ACC112 (cell line): ENCODE measurements around the gene ABHD17C.
A peak's percentile ranks its signal among the peaks of the same experiment; 100 is the strongest.

ENCODE experiments used
- H2AFZ ChIP-seq: fragments of 200-600 bp; sonication (generic); one replicate; pipeline ENCODE4 v1.6.0; 2017; ENCODE audit warnings: antibody characterized with exemption, low read length; ENCODE audit not compliant: unreplicated experiment
- H3K27ac ChIP-seq: fragments of 200-600 bp; sonication (generic); 2 replicates; pipeline ENCODE4 v1.5.1; 2014; ENCODE audit warnings: low read depth, mild to moderate bottlenecking, antibody characterized with exemption, low read length, moderate library complexity
- H3K27me3 ChIP-seq: fragments of 200-600 bp; sonication (generic); 2 replicates; pipeline ENCODE4 v1.6.1; 2014; ENCODE audit warnings: mild to moderate bottlenecking, antibody characterized with exemption, low read length, moderate library complexity, mixed read lengths; ENCODE audit not compliant: insufficient read depth
- H3K36me3 ChIP-seq: fragments of 200-600 bp; sonication (generic); 2 replicates; pipeline ENCODE4 v1.6.1; 2016; ENCODE audit warnings: mild to moderate bottlenecking, antibody characterized with exemption, low read length, moderate library complexity, mixed read lengths; ENCODE audit not compliant: insufficient read depth
- H3K4me1 ChIP-seq: fragments of 200-600 bp; sonication (generic); one replicate; pipeline ENCODE4 v1.6.1; 2016; ENCODE audit warnings: low read length, mixed read lengths; ENCODE audit not compliant: insufficient read depth, unreplicated experiment, control insufficient read depth
- H3K4me3 ChIP-seq: fragments of 200-600 bp; sonication (generic); 2 replicates; pipeline ENCODE4 v1.5.1; 2014; ENCODE audit warnings: mild to moderate bottlenecking, low read depth, low read length
- H3K79me2 ChIP-seq: fragments of 200-600 bp; sonication (generic); one replicate; pipeline ENCODE4 v1.6.0; 2016; ENCODE audit warnings: low read length; ENCODE audit not compliant: control insufficient read depth, unreplicated experiment, insufficient read depth

Gene ABHD17C

GRCh38 chr15:80730387-80730786, 35.3 kb downstream of the ABHD17C start:
- no peak overlapping the region for H3K4me3 ChIP-seq
- H3K27me3 ChIP-seq: no peaks in the 10 kb centered on the region
- H3K79me2 ChIP-seq: peaks cover 7% of the 10 kb centered on the region
- H3K27ac ChIP-seq: no peak overlapping the region
- no peak overlapping the region for H2AFZ ChIP-seq
- peaks cover 4% of the 10 kb centered on the region for H3K4me1 ChIP-seq
- no peaks in the 10 kb centered on the region for H3K36me3 ChIP-seq

- no peak overlapping the region for H3K27ac ChIP-seq
- H3K27me3 ChIP-seq: no peaks in the 10 kb centered on the region
- H2AFZ ChIP-seq: no peak overlapping the region
- peaks cover 4% of the 10 kb centered on the region for H3K4me1 ChIP-seq
- H3K36me3 ChIP-seq: no peaks in the 10 kb centered on the region
- no peak overlapping the region for H3K4me3 ChIP-seq
- peaks cover 7% of the 10 kb centered on the region for H3K79me2 ChIP-seq
Observed at GRCh38 chr15:80730926-80731325, 35.8 kb downstream of the ABHD17C start.

- Histone ChIP-seq H3K36me3 (no peaks in the 10 kb centered on the region), H3K79me2 (peaks cover 7% of the 10 kb centered on the region), H3K27ac (no peak overlapping the region), H3K27me3 (no peaks in the 10 kb centered on the region), H3K4me1 (peaks cover 4% of the 10 kb centered on the region), H3K4me3 (no peak overlapping the region), H2AFZ (no peak overlapping the region)
Observed at GRCh38 chr15:80732167-80732566, 37.1 kb downstream of the ABHD17C start.

GRCh38 chr15:80732818-80733217, 37.7 kb downstream of the ABHD17C start:
- H3K4me1 ChIP-seq: peaks cover 4% of the 10 kb centered on the region
- no peaks in the 10 kb centered on the region for H3K27me3 ChIP-seq
- peaks cover 7% of the 10 kb centered on the region for H3K79me2 ChIP-seq

DNA sequence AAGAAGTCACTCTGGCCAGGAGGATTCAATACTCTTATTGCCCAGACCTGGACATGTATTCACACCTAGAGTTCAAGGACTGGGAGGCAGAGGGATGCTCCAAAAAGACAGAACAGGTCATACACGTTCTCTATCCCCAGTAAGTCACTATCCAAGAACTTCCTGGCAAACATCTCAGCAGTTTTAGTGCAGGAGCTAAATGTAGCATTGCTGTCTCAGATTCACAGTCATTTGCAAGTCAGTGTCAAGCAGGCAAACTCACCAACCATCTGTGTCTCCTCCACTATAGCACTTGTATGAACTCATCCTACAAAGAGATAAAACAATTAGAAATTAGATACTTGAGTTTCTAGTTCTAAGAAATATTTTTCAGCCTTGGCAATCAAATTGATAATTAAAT, 38.4 kb downstream of the ABHD17C start:
- Histone ChIP-seq H3K4me1 (peaks cover 4% of the 10 kb centered on the region), H3K36me3 (no peaks in the 10 kb centered on the region), H3K79me2 (peaks cover 3% of the 10 kb centered on the region), H3K27ac (no peak overlapping the region), H3K27me3 (no peaks in the 10 kb centered on the region), H2AFZ (no peak overlapping the region), H3K4me3 (no peak overlapping the region)

More at GRCh38 chr15:80732818-80733217, 37.7 kb downstream of the ABHD17C start:
- Histone ChIP-seq H3K36me3 (no peaks in the 10 kb centered on the region), H3K27ac (no peak overlapping the region), H3K4me3 (no peak overlapping the region), H2AFZ (no peak overlapping the region)

- H3K27ac ChIP-seq: no peak overlapping the region
- H3K4me1 ChIP-seq: peaks cover 3% of the 10 kb centered on the region
- no peak overlapping the region for H2AFZ ChIP-seq
- H3K79me2 ChIP-seq: peaks cover 5% of the 10 kb centered on the region
- H3K27me3 ChIP-seq: no peaks in the 10 kb centered on the region
- no peak overlapping the region for H3K4me3 ChIP-seq
- no peaks in the 10 kb centered on the region for H3K36me3 ChIP-seq
Observed at GRCh38 chr15:80735344-80735743, 40.2 kb downstream of the ABHD17C start.

DNA sequence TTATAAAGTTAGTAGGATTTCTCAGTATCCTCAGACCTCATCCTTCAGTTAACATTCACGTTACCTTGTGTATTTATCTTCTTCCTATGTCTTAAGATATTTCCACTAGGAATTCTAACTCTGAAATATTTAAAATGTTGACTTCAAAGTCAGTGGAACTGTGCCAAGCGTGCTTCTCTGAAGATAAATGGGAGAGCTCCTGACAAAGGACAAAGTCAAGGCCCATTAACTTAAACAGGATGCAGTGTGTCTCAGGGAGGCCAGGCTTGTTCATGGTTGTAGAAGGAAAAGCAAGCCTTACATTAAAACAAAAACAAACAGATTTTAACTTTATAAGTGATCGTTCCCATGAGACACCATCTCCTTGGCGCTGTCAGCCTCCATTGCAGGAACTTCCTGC, 41.5 kb downstream of the ABHD17C start:
- Histone ChIP-seq H3K4me3 (no peak overlapping the region), H3K4me1 (no peaks in the 10 kb centered on the region), H2AFZ (no peak overlapping the region), H3K27me3 (no peaks in the 10 kb centered on the region), H3K36me3 (no peaks in the 10 kb centered on the region), H3K79me2 (peaks cover 2% of the 10 kb centered on the region), H3K27ac (no peak overlapping the region)

- Histone ChIP-seq H3K27me3 (no peaks in the 10 kb centered on the region), H2AFZ (no peak overlapping the region), H3K36me3 (no peaks in the 10 kb centered on the region), H3K27ac (no peak overlapping the region), H3K4me1 (peaks cover 7% of the 10 kb centered on the region), H3K4me3 (no peak overlapping the region), H3K79me2 (peaks cover 4% of the 10 kb centered on the region)
Observed at GRCh38 chr15:80739919-80740318, 44.8 kb downstream of the ABHD17C start.

GRCh38 chr15:80742081-80742480, 47.0 kb downstream of the ABHD17C start:
- no peaks in the 10 kb centered on the region for H3K36me3 ChIP-seq
- no peak overlapping the region for H3K27ac ChIP-seq
- H3K79me2 ChIP-seq: peaks cover 4% of the 10 kb centered on the region
- H3K4me1 ChIP-seq: peaks cover 11% of the 10 kb centered on the region
- H3K4me3 ChIP-seq: no peak overlapping the region
- no peaks in the 10 kb centered on the region for H3K27me3 ChIP-seq
- H2AFZ ChIP-seq: no peak overlapping the region

DNA sequence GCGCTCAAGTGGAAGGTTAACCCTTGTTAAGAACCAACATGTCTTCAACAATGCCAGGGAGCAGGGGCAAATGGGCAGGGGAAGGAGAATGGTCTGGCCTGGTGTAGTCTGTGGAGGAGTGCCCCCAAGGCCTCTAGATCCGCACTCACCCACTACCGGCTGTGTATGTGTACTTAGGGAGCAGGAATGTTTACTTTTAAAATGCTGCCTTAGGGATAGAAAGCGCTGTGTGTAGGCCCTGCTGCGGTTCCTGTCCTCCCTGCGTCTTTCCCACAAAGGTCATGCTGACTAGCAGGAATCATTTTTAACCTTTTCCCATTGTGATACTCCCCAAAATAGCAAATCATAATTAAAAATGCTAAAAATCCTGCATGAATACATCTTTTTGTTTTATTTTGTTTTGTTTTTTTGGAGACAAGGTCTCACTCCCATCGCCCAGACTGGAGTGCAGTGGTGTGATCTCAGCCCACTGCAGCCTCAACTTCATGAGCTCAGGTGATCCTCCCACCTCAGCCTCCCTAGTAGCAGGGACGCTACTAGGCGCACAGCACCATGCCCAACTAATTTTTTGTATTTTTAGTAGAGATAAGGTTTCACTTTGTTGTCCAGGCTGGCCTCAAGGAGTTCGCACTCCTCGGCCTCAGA, 48.2 kb downstream of the ABHD17C start:
- Histone ChIP-seq H3K4me3 (no peak overlapping the region), H3K27me3 (no peaks in the 10 kb centered on the region), H3K36me3 (no peaks in the 10 kb centered on the region), H2AFZ (no peak overlapping the region), H3K27ac (no peak overlapping the region), H3K79me2 (peaks cover 4% of the 10 kb centered on the region), H3K4me1 (peaks cover 11% of the 10 kb centered on the region)

- H3K36me3 ChIP-seq: no peaks in the 10 kb centered on the region
Observed at GRCh38 chr15:80744415-80744814, 49.3 kb downstream of the ABHD17C start.

More at GRCh38 chr15:80744415-80744814, 49.3 kb downstream of the ABHD17C start:
- H3K79me2 ChIP-seq: peaks cover 4% of the 10 kb centered on the region
- no peak overlapping the region for H3K4me3 ChIP-seq
- peaks cover 11% of the 10 kb centered on the region for H3K4me1 ChIP-seq
- no peaks in the 10 kb centered on the region for H3K27me3 ChIP-seq
- H3K27ac ChIP-seq: peak overlapping the region; percentile 27; the same call in 1 of the 2 replicates
- H2AFZ ChIP-seq: no peak overlapping the region
